GM18951 (cell line): ENCODE results near the gene CUBN.

Experiments used
- POLR2A ChIP-seq: IDR thresholded peaks from 4 replicates; pipeline ENCODE4 v1.6.1; 2011; ENCODE audit warnings: mild to moderate bottlenecking; ENCODE audit not compliant: insufficient read length, insufficient read depth; ENCODE audit errors: extremely low read depth
- in situ Hi-C: fragments of 300-500 bp; cut with MboI; formaldehyde crosslinking; loops from one replicate; pipeline ENCODE4 v1.12.0; 2022; ENCODE audit warnings: low sequenced_read_pairs, mixed read lengths, inconsistent platforms; ENCODE audit not compliant: unreplicated experiment

Gene CUBN

DNA sequence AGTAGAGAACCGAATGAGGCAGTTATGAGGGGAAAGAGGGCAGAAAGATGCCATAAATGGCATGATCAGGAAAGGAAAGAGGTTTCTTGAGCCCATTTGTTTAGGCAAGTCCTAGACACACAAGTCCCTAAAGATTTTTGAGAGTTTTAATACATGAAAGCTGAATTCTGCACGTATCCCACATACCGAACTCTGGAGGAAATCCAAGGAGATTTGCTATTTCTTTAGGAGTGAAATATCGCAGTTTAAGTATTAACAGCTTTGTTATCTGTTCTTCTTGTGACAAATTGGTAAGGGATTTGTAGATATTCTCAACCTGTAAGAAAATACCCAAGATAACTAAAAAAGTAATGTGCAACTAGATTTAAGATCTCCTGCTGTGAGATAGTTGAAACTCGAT, 23.7 kb upstream of the CUBN start:
- in situ Hi-C loops, result no loop called here

GRCh38 chr10:17151716-17152115, 22.1 kb upstream of the CUBN start:
- in situ Hi-C loops, result no loop called here
- TF ChIP-seq POLR2A, result no peak

More for the DNA sequence above, 23.7 kb upstream of the CUBN start:
- TF ChIP-seq POLR2A, result no peak

DNA sequence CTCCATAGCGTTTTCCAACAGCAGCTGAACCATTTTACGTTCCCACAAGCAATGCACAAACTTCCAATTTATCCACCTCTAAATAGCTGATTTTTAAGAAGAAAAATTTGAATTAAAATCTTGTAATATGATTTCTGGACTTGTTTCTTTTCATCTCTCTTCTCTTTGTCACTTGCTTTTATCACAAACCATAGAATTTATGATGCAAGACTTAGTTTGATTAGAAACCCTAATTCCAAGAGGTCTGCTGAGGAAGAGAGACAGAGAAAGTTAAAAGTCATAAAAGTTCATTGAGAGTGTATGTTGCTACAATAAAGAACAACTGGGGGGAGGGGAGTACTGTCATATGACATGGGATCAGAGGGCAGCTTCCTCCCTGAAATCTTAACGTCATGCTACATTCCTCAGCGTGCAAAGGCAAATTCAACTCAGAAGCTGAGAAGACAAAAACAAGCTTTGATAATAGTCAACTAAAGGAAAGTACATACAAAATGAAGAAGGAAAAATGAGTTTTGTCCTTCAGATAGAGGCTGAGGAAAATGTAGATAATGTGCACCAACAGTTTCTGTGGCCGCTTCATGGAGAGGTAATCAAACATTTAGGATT, 18.4 kb upstream of the CUBN start:
- TF ChIP-seq POLR2A, result no peak
- in situ Hi-C loops, result no loop called here

DNA sequence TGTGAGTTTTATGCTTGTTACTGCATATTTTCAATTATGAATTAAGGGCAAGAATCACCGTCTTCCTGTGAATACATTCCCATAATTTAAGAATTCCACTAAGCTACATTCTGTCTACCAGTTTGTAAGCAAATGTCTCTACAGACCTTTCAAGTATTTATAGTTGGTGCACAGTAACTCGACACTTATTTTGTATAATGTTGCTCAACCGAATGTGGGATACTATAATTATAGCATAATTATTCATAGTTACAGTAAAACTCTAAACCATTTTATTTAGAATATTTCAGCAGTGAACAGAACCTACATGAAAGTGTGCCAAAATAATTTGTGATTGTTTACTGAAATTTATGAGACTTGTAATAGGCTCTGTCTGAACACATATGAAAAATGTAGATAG, 17.3 kb upstream of the CUBN start:
- in situ Hi-C loops, result no loop called here
- TF ChIP-seq POLR2A, result no peak

GRCh38 chr10:17145239-17145638, 15.6 kb upstream of the CUBN start:
- in situ Hi-C loops, result no loop called here
- TF ChIP-seq POLR2A, result no peak

DNA sequence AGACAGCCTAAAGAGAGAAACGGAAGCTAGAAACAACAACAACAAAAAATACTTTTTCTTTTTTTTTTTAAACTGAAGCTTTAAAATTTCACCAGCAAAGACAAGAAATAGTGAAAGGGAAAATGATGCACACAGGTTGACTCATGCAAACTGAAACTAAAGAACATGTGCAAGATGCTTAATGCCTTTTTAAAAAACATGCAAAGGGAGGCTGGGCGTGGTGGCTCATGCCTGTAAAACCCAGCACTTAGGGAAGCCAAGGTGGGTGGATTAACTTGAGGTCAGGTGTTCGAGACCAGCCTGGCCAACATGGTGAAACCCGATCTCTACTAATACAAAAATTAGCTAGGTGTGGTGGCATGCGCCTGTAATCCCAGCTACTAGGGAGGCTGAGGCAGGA, 15.1 kb upstream of the CUBN start:
- in situ Hi-C loops, result no loop called here
- no peak for TF ChIP-seq POLR2A

GRCh38 chr10:17144032-17144431, 14.4 kb upstream of the CUBN start:
- in situ Hi-C loops, result no loop called here
- no peak for TF ChIP-seq POLR2A

- TF ChIP-seq POLR2A, result no peak
- in situ Hi-C loops, result no loop called here
These were observed 13.6 kb upstream of the CUBN start for GRCh38 chr10:17143055-17143690.

DNA sequence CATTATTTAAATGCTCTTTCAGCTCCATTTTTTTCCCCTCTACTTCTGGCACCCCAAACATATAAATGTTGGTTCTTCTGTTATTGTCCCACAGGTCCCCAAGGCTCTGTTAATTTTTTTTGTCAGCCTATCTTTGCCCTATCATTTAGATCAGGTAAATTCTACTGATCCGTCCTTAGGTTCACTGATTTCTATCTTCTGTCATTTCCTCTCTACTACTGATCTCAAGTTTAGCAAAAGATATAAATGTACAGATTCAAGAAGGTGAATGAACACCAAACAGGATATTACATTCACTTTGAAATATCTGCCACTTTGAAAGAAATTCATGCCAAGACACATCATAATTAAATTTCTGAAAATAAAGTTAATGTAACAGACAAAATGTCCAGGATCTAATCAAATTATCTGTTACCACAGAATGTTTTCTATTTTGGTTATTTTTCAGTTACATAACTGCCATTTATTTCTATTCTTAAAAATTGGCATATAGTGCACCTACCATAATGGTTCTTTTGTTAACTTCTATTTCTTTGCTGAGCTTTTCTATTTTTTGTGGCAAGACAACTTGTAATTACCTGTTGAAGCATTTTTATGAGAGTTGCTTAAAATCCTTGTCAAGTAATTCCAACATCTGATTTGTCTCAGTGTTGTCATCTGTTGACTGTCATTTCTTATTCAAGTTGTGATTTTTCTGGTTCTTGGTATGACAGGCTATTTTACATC, 12.1 kb upstream of the CUBN start:
- TF ChIP-seq POLR2A, result no peak
- in situ Hi-C loops, result no loop called here

- in situ Hi-C loops, result no loop called here
- no peak for TF ChIP-seq POLR2A
These were observed 10.8 kb upstream of the CUBN start for GRCh38 chr10:17140386-17140761.

DNA sequence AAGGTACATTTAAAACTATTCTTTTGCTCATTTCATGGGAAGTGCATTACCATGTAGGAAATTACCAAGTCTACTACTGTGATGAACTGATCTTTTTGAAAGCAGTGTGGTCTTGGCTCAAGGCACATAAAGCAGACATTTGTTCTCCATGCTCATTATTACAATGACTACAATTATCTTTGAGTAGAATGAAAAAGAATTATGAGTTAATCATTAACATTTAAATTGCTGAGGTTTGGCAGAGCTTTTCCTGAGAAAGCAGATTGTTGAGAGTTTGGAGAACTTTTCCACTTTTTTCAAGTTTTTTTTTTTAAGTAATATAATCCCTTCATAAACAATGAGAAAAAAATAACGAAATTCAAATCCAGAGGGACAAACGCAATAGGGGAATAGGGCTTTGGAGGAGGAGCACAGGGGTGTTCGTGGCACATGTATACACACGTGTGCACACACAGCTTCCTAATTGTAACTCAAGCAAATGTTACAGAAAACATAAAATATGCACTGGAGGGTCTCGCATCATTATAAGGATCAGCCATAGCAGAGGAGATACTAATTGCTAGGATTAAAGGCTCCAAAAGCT, 8.9 kb upstream of the CUBN start:
- in situ Hi-C loops, result no loop called here
- TF ChIP-seq POLR2A, result no peak

GRCh38 chr10:17134737-17135260, 5.2 kb upstream of the CUBN start:
- in situ Hi-C loops, result no loop called here
- TF ChIP-seq POLR2A, result no peak

DNA sequence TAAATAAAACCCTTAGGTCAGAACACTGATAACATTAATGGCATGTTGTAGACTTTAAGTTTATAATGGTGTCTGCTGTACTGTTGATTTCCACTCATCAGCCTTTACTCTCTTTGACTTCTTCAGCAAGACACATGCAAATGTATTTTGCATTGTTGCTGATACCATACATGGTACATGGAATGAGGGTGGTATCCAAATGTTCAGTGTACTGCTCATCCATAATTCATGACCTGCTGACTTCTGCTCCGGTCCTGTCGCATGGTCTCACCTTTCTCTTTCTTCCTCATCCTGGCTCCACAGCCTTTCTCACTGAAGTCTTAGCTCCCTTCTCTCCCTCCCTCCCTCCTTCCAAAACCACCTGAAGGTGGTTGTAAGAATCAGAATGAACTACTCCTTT, 4.7 kb upstream of the CUBN start:
- no peak for TF ChIP-seq POLR2A
- in situ Hi-C loops, result no loop called here
